Measurements from ENCODE around the gene TUBA3C.

The TUBA3C gene

DNA sequence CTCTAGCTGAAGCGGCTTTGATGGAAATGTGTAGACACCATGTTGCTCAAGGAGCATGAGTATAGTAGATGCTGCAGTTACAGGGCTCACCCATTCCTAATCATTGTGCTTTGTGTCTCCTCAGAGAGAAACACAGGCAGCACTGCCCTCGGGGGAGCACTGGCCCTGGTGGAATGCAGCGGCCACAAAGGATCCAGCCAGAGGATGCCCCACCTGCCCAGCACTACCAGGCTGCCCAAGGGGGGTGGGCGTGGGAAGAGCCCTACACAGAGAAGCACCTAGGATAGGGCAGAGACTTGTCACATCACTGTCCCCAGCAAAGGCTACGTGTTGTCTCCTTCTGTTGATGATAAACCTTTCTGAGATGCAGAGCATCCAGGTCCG, 9.0 kb downstream of the TUBA3C start:
- no peak for DNase-seq (ENCODE audit: low read depth)
- TF ChIP-seq, protein P1, sequence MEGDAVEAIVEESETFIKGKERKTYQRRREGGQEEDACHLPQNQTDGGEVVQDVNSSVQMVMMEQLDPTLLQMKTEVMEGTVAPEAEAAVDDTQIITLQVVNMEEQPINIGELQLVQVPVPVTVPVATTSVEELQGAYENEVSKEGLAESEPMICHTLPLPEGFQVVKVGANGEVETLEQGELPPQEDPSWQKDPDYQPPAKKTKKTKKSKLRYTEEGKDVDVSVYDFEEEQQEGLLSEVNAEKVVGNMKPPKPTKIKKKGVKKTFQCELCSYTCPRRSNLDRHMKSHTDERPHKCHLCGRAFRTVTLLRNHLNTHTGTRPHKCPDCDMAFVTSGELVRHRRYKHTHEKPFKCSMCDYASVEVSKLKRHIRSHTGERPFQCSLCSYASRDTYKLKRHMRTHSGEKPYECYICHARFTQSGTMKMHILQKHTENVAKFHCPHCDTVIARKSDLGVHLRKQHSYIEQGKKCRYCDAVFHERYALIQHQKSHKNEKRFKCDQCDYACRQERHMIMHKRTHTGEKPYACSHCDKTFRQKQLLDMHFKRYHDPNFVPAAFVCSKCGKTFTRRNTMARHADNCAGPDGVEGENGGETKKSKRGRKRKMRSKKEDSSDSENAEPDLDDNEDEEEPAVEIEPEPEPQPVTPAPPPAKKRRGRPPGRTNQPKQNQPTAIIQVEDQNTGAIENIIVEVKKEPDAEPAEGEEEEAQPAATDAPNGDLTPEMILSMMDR (IDR thresholded peaks at IDR 0.05; ENCODE audit: control insufficient read depth, insufficient read depth, low read depth, low read length, missing control alignments): no peak
- no peak overlapping the region for H3K4me3 ChIP-seq (ENCODE audit: control insufficient read depth, low read depth, low read length)

DNA sequence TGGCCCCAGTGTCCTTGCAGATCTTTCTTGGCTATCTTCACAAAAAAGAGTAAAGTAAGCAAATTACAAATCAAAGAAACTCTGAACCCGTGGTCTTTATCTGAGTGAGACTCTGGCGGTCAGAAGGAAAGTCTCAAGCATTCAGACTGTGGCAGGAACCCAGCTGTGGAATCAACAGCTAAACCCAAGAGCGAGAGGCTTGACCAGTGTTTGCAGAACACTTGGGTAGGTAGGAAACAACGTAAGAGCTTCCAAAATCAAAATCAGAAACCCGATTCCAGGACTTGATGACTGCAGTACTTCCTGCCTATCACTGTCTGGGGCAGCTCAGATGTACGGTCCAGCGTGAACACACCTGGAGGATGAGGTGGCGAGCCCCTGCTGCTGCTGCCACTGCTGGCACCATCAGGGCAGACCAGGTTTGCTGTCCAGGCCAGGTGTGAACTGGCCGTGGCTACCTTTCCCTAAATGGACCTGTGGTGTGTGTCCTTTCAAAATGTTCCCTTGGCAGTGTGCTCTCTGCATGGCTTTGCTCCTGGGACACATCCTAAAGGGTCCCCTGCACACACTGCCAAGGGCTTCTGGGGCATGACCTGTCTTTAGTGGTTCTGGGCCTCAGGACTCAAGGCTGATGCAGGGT, 9.5 kb downstream of the TUBA3C start:
- no peak for DNase-seq (ENCODE audit: low read depth)
- H3K4me3 ChIP-seq (ENCODE audit: control insufficient read depth, low read depth, low read length): no peak overlapping the region
- TF ChIP-seq, protein P1 (IDR thresholded peaks at IDR 0.05; ENCODE audit: control insufficient read depth, insufficient read depth, low read depth, low read length, missing control alignments): no peak

DNA sequence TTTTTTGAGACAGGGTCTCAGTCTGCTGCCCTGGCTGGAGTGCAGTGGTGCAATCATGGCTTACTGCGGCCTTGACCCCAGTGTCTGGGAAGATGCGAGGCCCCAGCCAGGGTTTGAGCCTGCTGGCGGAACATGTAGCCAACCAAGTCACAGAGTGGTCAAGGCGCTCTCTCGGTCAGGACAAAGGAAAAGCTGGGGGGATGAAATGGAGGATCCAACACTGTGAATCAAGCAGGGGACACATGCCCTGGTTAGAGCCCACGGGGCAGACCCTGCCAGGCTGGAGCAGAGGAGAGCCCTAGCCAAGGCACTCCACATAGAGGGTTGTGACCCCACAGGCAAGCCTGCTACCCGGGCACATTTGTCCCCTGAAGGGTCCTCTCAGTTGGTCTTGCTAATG, 10.1 kb downstream of the TUBA3C start:
- TF ChIP-seq, protein P1 (IDR thresholded peaks at IDR 0.05; ENCODE audit: control insufficient read depth, insufficient read depth, low read depth, low read length, missing control alignments): no peak
- no peak overlapping the region for H3K4me3 ChIP-seq (ENCODE audit: control insufficient read depth, low read depth, low read length)
- no peak for DNase-seq (ENCODE audit: low read depth)

DNA sequence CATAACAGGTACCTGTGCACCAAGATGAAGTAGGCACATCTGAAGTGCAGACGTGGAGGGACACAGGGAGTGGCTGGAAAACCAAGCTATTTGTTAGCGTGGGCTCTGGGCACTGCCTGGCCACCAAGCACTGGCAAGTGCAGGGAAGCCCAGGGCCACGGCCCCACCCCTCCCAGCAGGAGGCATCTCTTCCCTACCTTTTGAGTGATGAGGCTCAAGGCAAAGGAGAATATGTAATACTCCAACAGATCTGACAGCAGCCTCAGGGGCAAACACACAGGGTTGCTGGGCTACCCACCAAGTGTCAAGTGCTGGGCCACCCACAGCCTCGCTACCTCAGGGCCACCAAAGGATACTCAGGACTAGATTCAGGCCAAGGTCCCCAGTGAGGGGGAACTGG, 11.6 kb downstream of the TUBA3C start:
- no peak for DNase-seq (ENCODE audit: low read depth)
- no peak overlapping the region for H3K4me3 ChIP-seq (ENCODE audit: control insufficient read depth, low read depth, low read length)
- TF ChIP-seq, protein P1 (IDR thresholded peaks at IDR 0.05; ENCODE audit: control insufficient read depth, insufficient read depth, low read depth, low read length, missing control alignments): no peak

DNA sequence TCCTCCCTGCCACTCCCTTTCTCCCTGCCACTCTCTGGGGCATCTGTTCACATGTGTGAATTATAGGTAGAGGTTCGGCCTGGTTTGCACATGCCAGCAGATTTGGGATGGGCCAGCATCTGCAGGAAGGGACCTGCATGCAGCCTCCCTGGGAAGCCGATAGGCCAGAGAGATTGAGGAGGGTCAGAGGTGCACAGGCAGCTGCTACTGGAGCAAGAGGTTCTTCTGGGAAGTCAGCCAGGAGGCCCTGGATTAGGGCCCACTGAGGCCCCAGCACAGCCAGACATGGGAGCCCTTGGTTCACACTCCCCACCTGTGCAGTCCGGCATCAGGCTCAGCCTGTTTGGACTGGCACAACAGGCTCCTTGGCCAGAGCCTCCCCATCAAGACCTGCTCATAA, 12.1 kb downstream of the TUBA3C start:
- no peak overlapping the region for H3K4me3 ChIP-seq (ENCODE audit: control insufficient read depth, low read depth, low read length)
- TF ChIP-seq, protein P1 (IDR thresholded peaks at IDR 0.05; ENCODE audit: control insufficient read depth, insufficient read depth, low read depth, low read length, missing control alignments): no peak
- no peak for DNase-seq (ENCODE audit: low read depth)

DNA sequence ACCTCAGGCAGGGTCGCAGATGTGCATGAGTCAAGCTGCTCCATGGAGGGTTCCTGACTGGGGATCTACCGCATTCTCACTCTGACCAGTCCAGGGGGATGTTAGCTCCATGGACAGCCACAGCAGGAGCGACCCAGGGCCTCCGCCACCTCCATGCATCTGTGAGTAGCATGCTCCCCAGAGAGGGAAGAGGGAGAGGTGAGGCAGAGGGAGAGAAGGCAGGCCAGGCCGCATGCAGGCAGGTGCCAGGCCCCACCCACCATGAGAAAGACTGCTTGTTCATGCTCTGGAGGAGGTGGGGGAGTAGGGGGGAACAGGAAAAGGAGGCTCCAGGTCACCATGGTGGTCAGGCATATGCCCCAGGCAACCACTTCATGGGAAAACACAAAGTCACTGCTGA, 20.3 kb downstream of the TUBA3C start:
- TF ChIP-seq, protein P1 (IDR thresholded peaks at IDR 0.05; ENCODE audit: control insufficient read depth, insufficient read depth, low read depth, low read length, missing control alignments): no peak
- no peak for DNase-seq (ENCODE audit: low read depth)
- H3K4me3 ChIP-seq (ENCODE audit: control insufficient read depth, low read depth, low read length): no peak overlapping the region

Data from AG09309 (cell line).